ENCODE measurements around the gene CARS2.

CARS2 gene

DNA sequence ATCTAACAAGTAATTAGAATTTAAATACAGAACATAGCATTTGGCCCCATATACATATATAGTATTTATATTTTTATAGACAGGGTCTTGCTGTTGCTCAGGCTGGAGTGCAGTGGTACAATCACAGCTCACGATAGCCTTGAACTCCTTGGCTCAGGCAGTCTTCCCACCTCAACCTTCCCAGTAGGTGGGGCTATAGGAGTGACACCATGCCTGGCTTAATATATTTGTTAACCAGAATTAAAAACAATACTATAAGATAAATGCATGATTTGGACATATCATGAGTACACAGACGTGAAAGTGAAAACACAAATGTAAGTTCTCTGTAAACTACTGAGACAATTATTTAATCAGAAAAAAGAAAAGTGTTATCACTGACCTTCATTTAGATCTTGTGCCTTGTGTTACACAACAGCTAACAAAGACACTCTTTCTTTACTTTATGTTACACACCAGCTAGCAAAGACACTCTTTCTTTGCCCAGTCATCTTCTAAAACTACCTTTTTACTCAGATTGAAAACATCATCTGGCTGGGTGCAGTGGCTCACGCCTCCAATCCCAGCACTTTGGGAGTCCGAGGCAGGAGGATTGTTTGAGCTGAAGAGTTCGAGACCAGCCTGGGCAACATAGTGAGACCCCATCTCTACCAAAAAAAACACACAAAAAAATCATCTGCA, 22.6 kb downstream of the CARS2 start:
- Histone ChIP-seq H4K20me1 (ENCODE audit: insufficient read depth) (no peaks in the 10 kb centered on the region), H3K4me2 (no peak overlapping the region), H3K27ac (no peak overlapping the region), H3K9ac (no peak overlapping the region), H3K4me1 (ENCODE audit: low read depth, poor library complexity, severe bottlenecking) (no peaks in the 10 kb centered on the region), H3K79me2 (ENCODE audit: insufficient read depth, low read depth) (no peaks in the 10 kb centered on the region), H3K36me3 (ENCODE audit: insufficient read depth) (no peaks in the 10 kb centered on the region), H3K27me3 (ENCODE audit: insufficient read depth, low read depth) (no peaks in the 10 kb centered on the region), H2AFZ (ENCODE audit: low read depth) (no peak overlapping the region), H3K4me3 (IDR thresholded peaks at IDR 0.05; ENCODE audit: insufficient read depth, low read depth, low read length) (no peak overlapping the region)
- TF ChIP-seq, protein P1, sequence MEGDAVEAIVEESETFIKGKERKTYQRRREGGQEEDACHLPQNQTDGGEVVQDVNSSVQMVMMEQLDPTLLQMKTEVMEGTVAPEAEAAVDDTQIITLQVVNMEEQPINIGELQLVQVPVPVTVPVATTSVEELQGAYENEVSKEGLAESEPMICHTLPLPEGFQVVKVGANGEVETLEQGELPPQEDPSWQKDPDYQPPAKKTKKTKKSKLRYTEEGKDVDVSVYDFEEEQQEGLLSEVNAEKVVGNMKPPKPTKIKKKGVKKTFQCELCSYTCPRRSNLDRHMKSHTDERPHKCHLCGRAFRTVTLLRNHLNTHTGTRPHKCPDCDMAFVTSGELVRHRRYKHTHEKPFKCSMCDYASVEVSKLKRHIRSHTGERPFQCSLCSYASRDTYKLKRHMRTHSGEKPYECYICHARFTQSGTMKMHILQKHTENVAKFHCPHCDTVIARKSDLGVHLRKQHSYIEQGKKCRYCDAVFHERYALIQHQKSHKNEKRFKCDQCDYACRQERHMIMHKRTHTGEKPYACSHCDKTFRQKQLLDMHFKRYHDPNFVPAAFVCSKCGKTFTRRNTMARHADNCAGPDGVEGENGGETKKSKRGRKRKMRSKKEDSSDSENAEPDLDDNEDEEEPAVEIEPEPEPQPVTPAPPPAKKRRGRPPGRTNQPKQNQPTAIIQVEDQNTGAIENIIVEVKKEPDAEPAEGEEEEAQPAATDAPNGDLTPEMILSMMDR (conservative IDR thresholded peaks at IDR 0.05; ENCODE audit: low read depth, low read length) = no peak

DNA sequence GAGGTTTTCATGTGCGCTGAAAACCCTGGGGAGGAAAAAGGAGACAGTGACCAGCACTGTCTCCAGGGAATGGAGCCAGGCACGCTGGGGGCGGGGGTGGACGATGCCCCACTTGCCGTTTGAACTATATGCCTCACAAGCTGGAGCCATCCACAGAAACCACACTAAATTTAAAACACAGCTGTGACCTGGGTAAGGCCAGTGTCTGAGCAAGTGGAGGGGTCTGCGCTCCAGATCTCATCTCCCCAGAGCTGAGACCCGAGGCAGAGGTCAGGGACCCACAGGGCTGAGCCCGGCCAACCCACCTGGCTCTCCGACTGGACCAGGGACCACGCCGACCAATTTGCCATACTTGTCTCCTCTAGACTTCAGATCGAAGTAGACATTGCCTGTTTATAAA, 23.2 kb downstream of the CARS2 start:
- no peak overlapping the region for H3K27ac ChIP-seq
- no peaks in the 10 kb centered on the region for H3K27me3 ChIP-seq (ENCODE audit: insufficient read depth, low read depth)
- no peak overlapping the region for H2AFZ ChIP-seq (ENCODE audit: low read depth)
- H3K4me3 ChIP-seq (IDR thresholded peaks at IDR 0.05; ENCODE audit: insufficient read depth, low read depth, low read length) = no peak overlapping the region
- H3K4me1 ChIP-seq (ENCODE audit: low read depth, poor library complexity, severe bottlenecking) = no peaks in the 10 kb centered on the region
- TF ChIP-seq, protein P1 (conservative IDR thresholded peaks at IDR 0.05; ENCODE audit: low read depth, low read length) = no peak
- no peaks in the 10 kb centered on the region for H3K36me3 ChIP-seq (ENCODE audit: insufficient read depth)
- no peaks in the 10 kb centered on the region for H4K20me1 ChIP-seq (ENCODE audit: insufficient read depth)
- H3K79me2 ChIP-seq (ENCODE audit: insufficient read depth, low read depth) = no peaks in the 10 kb centered on the region
- no peak overlapping the region for H3K4me2 ChIP-seq
- H3K9ac ChIP-seq = no peak overlapping the region

DNA sequence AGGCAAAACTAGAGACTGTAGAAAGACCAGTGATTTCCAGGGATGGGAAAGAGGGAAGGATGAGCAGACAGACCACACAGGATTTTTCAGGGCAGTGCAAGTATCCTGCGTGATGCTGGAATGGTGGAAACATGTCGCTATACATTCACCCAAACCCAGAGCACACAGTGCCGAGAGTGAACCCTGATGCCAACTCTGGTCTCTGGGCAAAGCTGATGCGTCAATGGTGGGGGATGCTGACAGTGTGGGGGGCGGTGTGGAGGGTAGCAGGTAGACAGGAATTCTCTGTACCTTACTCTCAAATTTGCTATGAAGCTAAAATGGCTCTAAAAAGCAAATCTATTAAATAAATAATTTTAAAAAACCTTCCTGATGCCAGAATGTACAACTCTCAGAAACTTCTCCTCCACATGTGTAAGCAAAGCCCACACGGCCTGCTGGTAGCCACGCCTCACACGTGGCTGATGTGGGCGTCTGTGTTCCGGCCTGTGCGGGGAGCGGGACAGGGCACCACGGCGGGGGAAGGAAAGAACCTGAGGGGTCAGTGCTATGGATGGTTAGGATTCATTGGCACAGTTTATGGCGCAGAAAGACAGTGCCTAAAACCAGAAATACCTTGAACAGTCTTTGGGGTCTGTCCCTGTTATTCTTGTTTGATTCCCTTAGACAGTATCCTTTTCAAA, 23.9 kb downstream of the CARS2 start:
- TF ChIP-seq, protein P1 (conservative IDR thresholded peaks at IDR 0.05; ENCODE audit: low read depth, low read length) = no peak
- H3K36me3 ChIP-seq (ENCODE audit: insufficient read depth) = no peaks in the 10 kb centered on the region
- H4K20me1 ChIP-seq (ENCODE audit: insufficient read depth) = no peaks in the 10 kb centered on the region
- H3K9ac ChIP-seq = no peak overlapping the region
- no peaks in the 10 kb centered on the region for H3K27me3 ChIP-seq (ENCODE audit: insufficient read depth, low read depth)
- no peak overlapping the region for H3K4me2 ChIP-seq
- no peaks in the 10 kb centered on the region for H3K79me2 ChIP-seq (ENCODE audit: insufficient read depth, low read depth)
- H3K4me3 ChIP-seq (IDR thresholded peaks at IDR 0.05; ENCODE audit: insufficient read depth, low read depth, low read length) = no peak overlapping the region
- no peak overlapping the region for H2AFZ ChIP-seq (ENCODE audit: low read depth)
- H3K4me1 ChIP-seq (ENCODE audit: low read depth, poor library complexity, severe bottlenecking) = no peaks in the 10 kb centered on the region
- no peak overlapping the region for H3K27ac ChIP-seq

DNA sequence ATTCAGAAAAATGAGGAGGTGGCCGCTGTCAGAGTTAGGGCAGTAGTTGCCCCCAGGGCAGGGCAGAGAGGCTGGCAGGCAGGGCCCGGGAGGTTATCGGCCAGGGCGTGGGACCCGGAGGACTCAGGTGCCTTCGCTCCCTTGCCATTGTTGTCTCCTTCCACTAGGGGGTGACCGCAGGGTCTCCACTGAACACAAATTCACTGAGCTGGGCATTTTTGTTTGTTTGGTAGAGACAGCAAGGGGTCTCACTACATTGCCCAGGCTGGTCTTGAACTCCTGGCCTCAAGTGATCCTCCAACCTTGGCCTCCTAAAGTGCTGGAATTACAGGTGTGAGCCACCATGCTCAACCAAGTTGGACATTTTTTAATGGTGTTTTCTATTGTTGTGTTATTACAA, 25.1 kb downstream of the CARS2 start:
- Histone ChIP-seq H3K9ac (no peak overlapping the region), H2AFZ (ENCODE audit: low read depth) (no peak overlapping the region), H3K27ac (no peak overlapping the region)

More for the DNA sequence above, 25.1 kb downstream of the CARS2 start:
- no peaks in the 10 kb centered on the region for H4K20me1 ChIP-seq (ENCODE audit: insufficient read depth)
- H3K27me3 ChIP-seq (ENCODE audit: insufficient read depth, low read depth) = no peaks in the 10 kb centered on the region
- no peaks in the 10 kb centered on the region for H3K36me3 ChIP-seq (ENCODE audit: insufficient read depth)
- no peaks in the 10 kb centered on the region for H3K79me2 ChIP-seq (ENCODE audit: insufficient read depth, low read depth)
- TF ChIP-seq, protein P1 (conservative IDR thresholded peaks at IDR 0.05; ENCODE audit: low read depth, low read length) = peak; percentile 29; the same call in 1 of the 2 replicates
- H3K4me3 ChIP-seq (IDR thresholded peaks at IDR 0.05; ENCODE audit: insufficient read depth, low read depth, low read length) = no peak overlapping the region
- H3K4me1 ChIP-seq (ENCODE audit: low read depth, poor library complexity, severe bottlenecking) = no peaks in the 10 kb centered on the region
- H3K4me2 ChIP-seq = no peak overlapping the region

All from KMS-11 (cell line).